Central memory CD8-positive, alpha-beta T cell (primary cell): ENCODE results near the gene ZNF474.
"Not testable (repeated sequence)": the region's sequence is repeated elsewhere in the genome, so short reads cannot be mapped to it uniquely, and the experiment has no call there.

Experiments used
- ATAC-seq: fragments of 150-1000 bp; cut with Tn5 transposase; replicated peaks from 2 replicates; pipeline ENCODE4 v1.10.0; 2022; ENCODE audit warnings: mild to moderate bottlenecking, moderate FRiP score, moderate number of reproducible peaks; ENCODE audit not compliant: poor library complexity, severe bottlenecking; ENCODE audit errors: extremely low read depth
- DNase-seq, 2 donors: peaks; one replicate each; pipeline ENCODE4 v3.0.0; 2021; ENCODE audit warnings: low spot score in 2 of 2
- H3K27ac Mint-ChIP-seq: one replicate; pipeline ENCODE4 v1.8.0; 2022; ENCODE audit warnings: low read depth, mild to moderate bottlenecking, moderate library complexity, mixed read lengths
- H3K27me3 Mint-ChIP-seq: one replicate; pipeline ENCODE4 v1.8.0; 2022; ENCODE audit warnings: mixed read lengths
- H3K36me3 Mint-ChIP-seq: one replicate; pipeline ENCODE4 v1.8.0; 2022; ENCODE audit warnings: mild to moderate bottlenecking, moderate library complexity, mixed read lengths; ENCODE audit not compliant: insufficient read depth
- H3K4me1 Mint-ChIP-seq: one replicate; pipeline ENCODE4 v1.8.0; 2022; ENCODE audit warnings: mixed read lengths
- H3K4me3 Mint-ChIP-seq: one replicate; pipeline ENCODE4 v1.8.0; 2022; ENCODE audit warnings: mild to moderate bottlenecking, moderate library complexity, mixed read lengths
- H3K9me3 Mint-ChIP-seq: one replicate; pipeline ENCODE4 v1.8.0; 2022; ENCODE audit warnings: mixed read lengths

The ZNF474 gene

GRCh38 chr5:122129306-122129705 lies at the start of gene ZNF474:
TSS of gene ZNF474 (plus strand) at chr5:122129546. CDS start at chr5:122151991, 22,445 bp downstream.
- Mint-ChIP-seq H3K9me3 (no peaks in the 10 kb centered on the region), H3K27ac (no peak within 1 kb of the TSS), H3K27me3 (no peaks in the 10 kb centered on the region), H3K4me3 (no peak within 1 kb of the TSS), H3K36me3 (no peaks in the 10 kb centered on the region), H3K4me1 (no peaks in the 10 kb centered on the region)
- no peak for DNase-seq
- ATAC-seq = no peak

GRCh38 chr5:122081541-122081940 lies 47.8 kb upstream of the ZNF474 start:
- H3K4me3 Mint-ChIP-seq = no peak overlapping the region
- DNase-seq = no peak
- H3K27ac Mint-ChIP-seq = no peak overlapping the region
- H3K4me1 Mint-ChIP-seq = peaks cover 9% of the 10 kb centered on the region
- ATAC-seq = no peak
- H3K9me3 Mint-ChIP-seq = no peaks in the 10 kb centered on the region
- H3K27me3 Mint-ChIP-seq = peaks cover 53% of the 10 kb centered on the region
- H3K36me3 Mint-ChIP-seq = no peaks in the 10 kb centered on the region

GRCh38 chr5:122083535-122083934 lies 45.8 kb upstream of the ZNF474 start:
- Mint-ChIP-seq H3K4me3 (no peak overlapping the region), H3K36me3 (no peaks in the 10 kb centered on the region), H3K27ac (no peak overlapping the region), H3K4me1 (no peaks in the 10 kb centered on the region), H3K9me3 (no peaks in the 10 kb centered on the region), H3K27me3 (peaks cover 34% of the 10 kb centered on the region)
- no peak for ATAC-seq
- no peak for DNase-seq

GRCh38 chr5:122085041-122085440 lies 44.3 kb upstream of the ZNF474 start:
- Mint-ChIP-seq H3K9me3 (no peaks in the 10 kb centered on the region), H3K36me3 (no peaks in the 10 kb centered on the region), H3K27me3 (peaks cover 19% of the 10 kb centered on the region), H3K27ac (no peak overlapping the region), H3K4me3 (no peak overlapping the region), H3K4me1 (no peaks in the 10 kb centered on the region)
- ATAC-seq (no peak), DNase-seq (no peak)

- Mint-ChIP-seq H3K27ac (no peak overlapping the region), H3K27me3 (no peaks in the 10 kb centered on the region), H3K4me3 (no peak overlapping the region), H3K9me3 (no peaks in the 10 kb centered on the region), H3K4me1 (no peaks in the 10 kb centered on the region), H3K36me3 (no peaks in the 10 kb centered on the region)
- DNase-seq (no peak), ATAC-seq (no peak)
Observed at GRCh38 chr5:122089096-122090013, 40.0 kb upstream of the ZNF474 start.

GRCh38 chr5:122091936-122092600 lies 37.3 kb upstream of the ZNF474 start:
- Mint-ChIP-seq H3K27ac (no peak overlapping the region), H3K4me1 (no peaks in the 10 kb centered on the region), H3K9me3 (no peaks in the 10 kb centered on the region), H3K4me3 (no peak overlapping the region), H3K36me3 (no peaks in the 10 kb centered on the region), H3K27me3 (no peaks in the 10 kb centered on the region)
- no peak for DNase-seq
- ATAC-seq = no peak

GRCh38 chr5:122093415-122094180 lies 35.7 kb upstream of the ZNF474 start:
- H3K4me1 Mint-ChIP-seq = no peaks in the 10 kb centered on the region
- H3K36me3 Mint-ChIP-seq = no peaks in the 10 kb centered on the region
- DNase-seq = no peak
- no peak overlapping the region for H3K4me3 Mint-ChIP-seq
- no peak overlapping the region for H3K27ac Mint-ChIP-seq
- H3K27me3 Mint-ChIP-seq = no peaks in the 10 kb centered on the region
- no peak for ATAC-seq
- no peaks in the 10 kb centered on the region for H3K9me3 Mint-ChIP-seq

- not testable (repeated sequence) for ATAC-seq, H3K4me3 Mint-ChIP-seq, DNase-seq, H3K27ac Mint-ChIP-seq, H3K27me3 Mint-ChIP-seq, H3K4me1 Mint-ChIP-seq, H3K9me3 Mint-ChIP-seq, H3K36me3 Mint-ChIP-seq
Observed at GRCh38 chr5:122094251-122094650, 35.1 kb upstream of the ZNF474 start.

GRCh38 chr5:122095158-122095557 lies 34.2 kb upstream of the ZNF474 start:
- H3K4me3 Mint-ChIP-seq = no peak overlapping the region
- H3K27me3 Mint-ChIP-seq = no peaks in the 10 kb centered on the region
- H3K9me3 Mint-ChIP-seq = no peaks in the 10 kb centered on the region
- no peaks in the 10 kb centered on the region for H3K4me1 Mint-ChIP-seq
- ATAC-seq (no peak), DNase-seq (no peak)
- no peaks in the 10 kb centered on the region for H3K36me3 Mint-ChIP-seq
- no peak overlapping the region for H3K27ac Mint-ChIP-seq

GRCh38 chr5:122097391-122097790 lies 32.0 kb upstream of the ZNF474 start:
- no peaks in the 10 kb centered on the region for H3K27me3 Mint-ChIP-seq
- no peak overlapping the region for H3K4me3 Mint-ChIP-seq
- H3K27ac Mint-ChIP-seq = no peak overlapping the region
- ATAC-seq (no peak), DNase-seq (no peak)
- H3K36me3 Mint-ChIP-seq = no peaks in the 10 kb centered on the region
- H3K9me3 Mint-ChIP-seq = no peaks in the 10 kb centered on the region
- H3K4me1 Mint-ChIP-seq = no peaks in the 10 kb centered on the region

GRCh38 chr5:122099060-122099790 lies 30.1 kb upstream of the ZNF474 start:
- Mint-ChIP-seq H3K9me3 (no peaks in the 10 kb centered on the region), H3K27ac (no peak overlapping the region), H3K27me3 (no peaks in the 10 kb centered on the region), H3K36me3 (no peaks in the 10 kb centered on the region), H3K4me1 (no peaks in the 10 kb centered on the region), H3K4me3 (no peak overlapping the region)
- ATAC-seq = no peak
- DNase-seq = no peak

GRCh38 chr5:122101636-122102285 lies 27.6 kb upstream of the ZNF474 start:
- H3K27ac Mint-ChIP-seq = no peak overlapping the region
- H3K9me3 Mint-ChIP-seq = no peaks in the 10 kb centered on the region
- H3K27me3 Mint-ChIP-seq = no peaks in the 10 kb centered on the region
- no peaks in the 10 kb centered on the region for H3K4me1 Mint-ChIP-seq
- H3K36me3 Mint-ChIP-seq = no peaks in the 10 kb centered on the region
- no peak for DNase-seq
- no peak overlapping the region for H3K4me3 Mint-ChIP-seq
- no peak for ATAC-seq
